GM04504 (cell line): ENCODE measurements around the gene CDC25A.
"Not testable (repeated sequence)": the region's sequence is repeated elsewhere in the genome, so short reads cannot be mapped to it uniquely, and the experiment has no call there.

ENCODE experiments used
- DNase-seq: peaks from one replicate; pipeline ENCODE4 v3.0.0-alpha.2; 2012; ENCODE audit warnings: low read depth

Gene CDC25A

DNA sequence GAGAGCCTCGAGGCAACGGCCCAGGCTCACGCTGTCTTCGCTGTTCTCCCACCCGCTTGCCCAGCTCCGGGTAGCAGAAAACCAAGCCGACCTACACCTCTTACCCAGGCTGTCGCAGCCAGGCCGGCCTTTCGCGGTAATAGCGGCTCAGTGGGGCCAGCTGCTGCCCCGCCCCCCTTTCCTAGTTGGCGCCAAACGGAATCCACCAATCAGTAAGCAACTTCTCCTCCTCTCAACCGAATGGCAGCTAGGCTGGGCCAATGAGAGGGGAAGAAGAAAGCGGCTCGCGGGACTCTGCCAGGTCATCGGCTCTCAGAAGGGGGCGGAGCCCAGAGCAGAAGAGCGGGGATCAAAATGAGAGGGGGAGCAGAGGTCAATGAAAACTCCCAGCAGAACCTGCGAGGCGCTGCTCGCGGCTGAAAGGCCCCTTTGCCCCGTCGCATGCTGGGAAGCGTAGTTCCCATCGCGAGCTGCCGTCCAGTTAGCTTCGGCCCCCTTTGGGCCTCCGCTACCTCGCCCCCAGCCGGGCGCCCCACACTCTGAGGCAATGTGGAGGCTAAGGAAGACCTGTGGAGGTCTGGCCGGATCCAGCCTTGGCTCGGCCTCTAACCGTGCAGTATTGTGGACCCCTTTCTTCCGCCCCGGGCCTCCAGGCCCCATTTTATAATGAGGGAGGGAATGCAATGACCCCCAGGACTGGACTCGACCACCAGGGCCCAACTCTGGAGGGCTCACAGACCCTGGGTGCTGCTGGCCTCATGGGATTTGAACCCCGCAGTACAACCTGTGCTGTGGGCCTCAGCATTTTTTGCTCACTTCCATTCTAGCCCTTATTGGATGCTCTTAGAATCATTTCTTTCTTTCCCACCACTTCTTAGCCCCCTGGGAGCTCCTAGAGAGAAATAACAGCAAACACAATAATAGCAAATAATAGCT is at the start of gene CDC25A:
Gene CDC25A (minus strand): TSS at position 152 of the 936 bp plus-strand sequence. CDS start 470 bp downstream, outside the sequence.
- peak; percentile 98 for DNase-seq

DNA sequence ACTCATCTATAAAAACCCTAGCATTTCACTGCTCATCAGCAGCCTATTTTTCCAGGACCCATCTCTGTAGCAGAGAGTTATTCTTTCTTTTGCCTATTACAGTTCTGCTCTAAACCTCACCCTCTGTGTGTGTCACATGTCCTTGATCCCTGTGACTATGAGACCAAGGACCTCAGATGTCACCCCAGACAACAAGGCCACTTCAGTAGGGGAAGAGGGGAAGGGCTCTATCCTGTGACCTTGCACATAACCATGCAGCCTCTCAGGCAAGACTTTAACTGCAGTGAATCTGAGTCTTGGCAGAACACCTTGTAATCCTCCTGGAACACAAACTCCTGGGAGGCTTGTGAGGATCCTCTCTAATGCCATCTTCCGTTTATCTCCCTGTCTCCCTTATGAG is 48.3 kb upstream of the CDC25A start:
- DNase-seq, result no peak

DNA sequence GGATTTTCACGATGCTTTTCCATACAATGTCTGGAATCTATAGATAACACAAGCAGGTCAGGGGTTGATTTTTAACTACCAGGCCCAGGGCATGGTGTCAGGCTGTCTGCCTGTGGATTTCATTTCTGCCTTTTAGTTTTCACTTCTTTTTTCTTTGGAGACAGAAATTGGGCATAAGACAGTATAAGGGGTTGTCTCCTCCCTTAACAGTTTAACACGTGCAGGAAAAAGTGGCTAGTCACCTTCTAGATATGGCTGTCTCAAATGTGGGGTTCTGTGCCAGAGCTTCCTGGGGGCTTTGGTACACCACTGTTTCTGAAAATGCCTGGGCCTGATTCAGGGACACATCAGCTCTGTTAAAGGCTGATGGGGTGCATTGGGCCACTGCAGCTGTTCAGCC is 45.3 kb upstream of the CDC25A start:
- DNase-seq, result no peak

DNA sequence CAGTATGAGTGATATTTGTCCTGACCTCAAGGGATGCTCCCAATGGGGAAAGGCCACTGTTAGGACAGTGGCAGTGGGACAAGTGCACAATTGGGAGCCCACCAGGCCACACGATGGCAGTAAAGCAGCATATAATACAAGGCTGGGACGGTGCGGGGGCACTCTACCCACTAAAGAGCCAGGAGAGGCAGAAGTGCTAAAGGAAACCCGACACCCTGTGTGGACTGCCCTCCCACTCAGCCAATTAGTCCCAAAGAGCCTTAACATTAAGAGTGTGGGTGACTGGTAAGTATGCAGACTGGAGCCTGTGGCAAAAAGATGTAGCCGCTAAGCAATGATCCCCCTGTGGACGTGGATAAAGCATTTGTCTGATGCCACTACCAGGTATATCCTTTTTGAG is 44.5 kb upstream of the CDC25A start:
- DNase-seq, result no peak

DNA sequence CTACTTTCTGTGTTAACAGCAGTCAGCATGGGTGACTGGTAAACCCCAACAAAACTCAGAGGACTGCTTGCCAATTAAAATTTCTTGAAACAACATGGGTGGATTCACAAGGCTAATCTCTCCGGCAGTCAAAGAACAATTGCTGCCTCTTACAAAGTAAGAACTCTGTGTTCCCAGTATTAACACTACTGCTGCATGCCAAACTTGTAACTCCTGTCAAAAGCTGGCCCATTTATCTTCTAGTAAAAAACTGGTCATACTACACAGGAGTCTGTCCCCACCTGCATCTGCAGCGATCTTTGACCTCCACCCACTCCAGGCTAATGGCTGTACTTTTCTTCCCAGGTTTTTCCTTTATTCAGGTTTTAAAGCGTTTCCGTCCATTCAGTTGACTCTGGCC is 44.0 kb upstream of the CDC25A start:
- DNase-seq, result no peak

GRCh38 chr3:48226939-48227338 is 38.7 kb upstream of the CDC25A start:
- DNase-seq, result no peak

- DNase-seq, result no peak
These were observed 37.4 kb upstream of the CDC25A start for GRCh38 chr3:48225587-48225986.

GRCh38 chr3:48222616-48223513 is 34.6 kb upstream of the CDC25A start, which contains the start of gene CAMP:
Gene CAMP (plus strand): TSS chr3:48223495. CDS start chr3:48223512, 17 bp downstream.
- DNase-seq, result no peak

GRCh38 chr3:48220746-48221145 is 32.5 kb upstream of the CDC25A start:
- no peak for DNase-seq

- DNase-seq, result peak; percentile 34
These were observed 31.3 kb upstream of the CDC25A start for GRCh38 chr3:48219543-48219942.

- no peak for DNase-seq
These were observed 30.3 kb upstream of the CDC25A start for GRCh38 chr3:48218537-48218936.

DNA sequence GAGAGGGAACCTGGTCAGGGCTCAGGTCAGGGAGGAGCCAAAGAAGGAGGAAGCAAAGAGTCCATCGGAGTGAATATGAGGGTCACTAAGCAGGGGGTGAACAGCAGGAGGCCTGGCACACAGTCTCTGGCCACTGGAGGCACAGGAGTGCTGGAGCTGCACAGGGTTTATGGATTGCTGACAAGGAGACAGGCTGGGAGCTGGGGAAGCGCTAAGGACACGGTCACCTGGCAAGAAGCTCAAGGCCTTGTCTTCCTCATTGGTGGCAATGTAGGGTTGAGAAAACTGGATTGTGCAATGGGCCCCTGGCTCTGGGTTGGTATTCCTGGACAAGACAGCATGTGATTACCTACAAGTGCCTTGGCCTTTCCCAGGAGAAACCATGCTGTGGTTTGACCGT is 29.2 kb upstream of the CDC25A start:
- DNase-seq, result no peak

DNA sequence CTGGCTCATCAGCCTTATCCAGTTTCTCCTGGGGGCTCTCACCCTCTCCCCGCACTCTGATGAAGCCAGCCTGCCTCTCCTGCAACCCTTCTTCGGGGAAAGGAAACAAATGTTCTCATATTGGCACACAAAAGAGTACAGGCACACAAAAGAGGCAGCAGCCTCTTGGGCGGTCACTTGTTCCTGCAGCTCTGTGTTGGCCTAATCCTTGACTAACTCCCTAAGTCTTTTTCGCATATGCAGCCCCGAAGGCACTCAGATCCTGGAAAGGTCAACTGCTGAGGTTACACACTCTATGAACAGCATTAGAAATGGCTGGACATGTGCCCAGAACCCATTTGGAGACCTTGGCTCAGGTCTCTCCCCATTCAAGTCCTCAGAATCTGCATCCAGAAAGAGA is 27.7 kb upstream of the CDC25A start:
- DNase-seq, result no peak

- peak; percentile 18 for DNase-seq
These were observed 27.2 kb upstream of the CDC25A start for GRCh38 chr3:48215466-48215865.

DNA sequence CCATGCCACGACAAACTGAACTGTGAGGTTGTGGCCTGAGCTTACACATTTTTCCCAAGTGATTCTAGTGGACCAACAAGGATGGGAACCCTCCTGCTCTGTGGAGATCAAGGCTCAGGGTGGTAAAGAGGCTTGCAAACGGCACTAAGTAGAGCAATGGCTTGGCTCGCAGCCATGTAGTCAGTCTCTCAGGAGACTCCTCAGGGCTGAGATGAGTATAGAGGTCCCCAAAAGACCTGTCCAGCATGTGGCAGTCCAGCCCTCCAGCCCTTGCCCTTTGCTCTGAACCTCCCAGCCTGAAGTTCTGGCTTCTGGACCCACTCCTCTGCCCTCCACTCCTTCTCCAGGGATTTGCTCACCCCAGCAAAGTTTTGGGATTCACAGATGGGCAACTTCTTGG is 26.8 kb upstream of the CDC25A start:
- DNase-seq, result no peak

DNA sequence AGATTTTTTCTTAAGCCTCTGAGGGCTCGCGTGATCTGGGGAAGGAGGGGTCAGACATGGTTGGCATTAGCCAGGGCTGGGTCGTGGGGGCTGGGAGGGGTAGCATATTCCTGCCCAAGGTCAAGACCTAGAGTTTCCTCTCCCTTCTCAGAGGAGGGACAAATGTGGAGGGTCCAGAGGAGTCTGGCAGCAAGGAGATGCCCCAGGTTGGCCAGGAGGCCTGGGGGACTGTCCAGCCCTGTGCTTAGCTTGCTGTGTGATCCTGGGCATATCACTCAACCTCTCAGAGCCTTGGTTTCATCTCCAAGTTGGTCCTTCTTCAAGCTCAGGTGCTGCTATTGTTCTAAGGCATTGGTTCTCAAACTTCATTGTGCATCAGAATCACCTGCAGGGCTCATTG is 26.0 kb upstream of the CDC25A start:
- no peak for DNase-seq

DNA sequence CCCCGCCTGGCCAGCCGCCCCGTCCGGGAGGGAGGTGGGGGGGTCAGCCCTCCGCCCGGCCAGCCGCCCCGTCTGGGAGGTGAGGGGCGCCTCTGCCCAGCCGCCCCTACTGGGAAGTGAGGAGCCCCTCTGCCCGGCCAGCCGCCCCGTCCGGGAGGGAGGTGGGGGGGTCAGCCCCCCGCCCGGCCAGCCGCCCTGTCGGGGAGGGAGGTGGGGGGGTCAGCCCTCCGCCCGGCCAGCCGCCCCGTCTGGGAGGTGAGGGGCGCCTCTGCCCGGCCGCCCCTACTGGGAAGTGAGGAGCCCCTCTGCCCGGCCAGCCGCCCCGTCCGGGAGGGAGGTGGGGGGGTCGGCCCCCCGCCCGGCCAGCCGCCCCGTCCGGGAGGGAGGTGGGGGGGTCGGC is 23.6 kb upstream of the CDC25A start:
- not testable (repeated sequence) for DNase-seq

GRCh38 chr3:48210534-48210933 is 22.3 kb upstream of the CDC25A start:
- not testable (repeated sequence) for DNase-seq

DNA sequence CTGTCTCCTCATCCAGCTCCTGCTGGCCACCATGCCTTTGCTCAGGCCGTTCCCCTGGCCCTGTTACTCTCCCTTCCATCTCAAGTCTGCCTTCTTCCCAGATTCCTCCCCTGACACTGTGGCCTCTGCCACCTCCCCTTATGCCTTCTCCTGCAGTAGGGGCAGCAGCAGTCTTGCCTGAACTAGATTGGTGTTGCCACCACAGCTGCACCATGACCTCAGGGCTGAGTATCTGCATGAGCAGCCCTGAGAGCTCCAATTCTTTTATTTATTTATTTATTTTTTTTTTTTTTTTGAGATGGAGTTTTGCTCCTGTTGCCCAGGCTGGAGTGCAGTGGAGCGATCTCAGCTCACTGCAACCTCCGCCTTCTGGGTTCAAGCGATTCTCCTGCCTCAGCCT is 21.2 kb upstream of the CDC25A start:
- DNase-seq, result no peak

- no peak for DNase-seq
These were observed 19.9 kb upstream of the CDC25A start for GRCh38 chr3:48208076-48208475.

DNA sequence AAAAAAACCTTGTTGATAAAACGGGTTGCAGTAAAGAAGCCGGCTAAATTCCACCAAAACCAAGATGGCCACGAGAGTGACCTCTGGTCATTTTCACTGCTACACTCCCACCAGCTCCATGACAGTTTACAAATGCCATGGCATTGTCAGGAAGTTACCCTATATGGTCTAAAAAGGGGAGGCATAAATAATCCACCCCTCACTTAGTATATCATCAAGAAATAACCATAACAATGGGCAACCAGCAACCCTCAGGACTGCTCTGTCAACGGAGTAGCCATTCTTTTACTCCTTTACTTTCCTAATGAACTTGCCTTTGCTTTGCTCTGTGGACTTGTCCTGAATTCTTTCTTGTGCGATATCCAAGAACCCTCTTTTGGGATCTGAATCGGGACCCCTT is 14.4 kb upstream of the CDC25A start:
- no peak for DNase-seq

GRCh38 chr3:48199117-48199516 is 10.9 kb upstream of the CDC25A start:
- DNase-seq, result no peak

- no peak for DNase-seq
These were observed 8.4 kb upstream of the CDC25A start for GRCh38 chr3:48196611-48197010.
